HEK293T (cell line): Measurements from ENCODE around the gene LYPLA2.

ENCODE experiments used
- CTCF ChIA-PET: fragments of 350-600 bp; formaldehyde crosslinking; extraction: SDS; loops from one replicate; lab custom pipeline; 2021; ENCODE audit warnings: antibody characterized with exemption, inconsistent platforms; lab: Yijun Ruan, JAX
- POLR2A ChIA-PET: fragments of 350-600 bp; formaldehyde crosslinking; extraction: SDS; loops from one replicate; lab custom pipeline; 2020; ENCODE audit warnings: antibody characterized with exemption, inconsistent platforms; lab: Yijun Ruan, JAX
- DNase-seq: peaks from one replicate; pipeline ENCODE4 v3.0.0; 2012; ENCODE audit warnings: mixed read lengths; ENCODE audit errors: extremely low spot score
- ARNT ChIP-seq: fragments of 450-650 bp; IDR thresholded peaks from 2 replicates; pipeline ENCODE4 v1.6.1; 2017; ENCODE audit warnings: mild to moderate bottlenecking
- BHLHE40 ChIP-seq: fragments of 450-650 bp; IDR thresholded peaks from 2 replicates; pipeline ENCODE4 v1.6.1; 2016; ENCODE audit warnings: mild to moderate bottlenecking, moderate library complexity, borderline replicate concordance
- CTBP1 ChIP-seq: fragments of 450-650 bp; IDR thresholded peaks from 2 replicates; pipeline ENCODE4 v1.6.1; 2016; ENCODE audit warnings: borderline replicate concordance
- ELF4 ChIP-seq: fragments of 450-650 bp; IDR thresholded peaks from 2 replicates; pipeline ENCODE4 v1.6.1; 2017; ENCODE audit warnings: antibody characterized with exemption
- FOXA1 ChIP-seq: fragments of 450-650 bp; IDR thresholded peaks from 2 replicates; pipeline ENCODE4 v1.6.1; 2016; ENCODE audit warnings: mild to moderate bottlenecking
- FOXK2 ChIP-seq: fragments of 450-650 bp; IDR thresholded peaks from 2 replicates; pipeline ENCODE4 v1.6.1; 2016; ENCODE audit warnings: mild to moderate bottlenecking
- FOXM1 ChIP-seq: fragments of 450-650 bp; IDR thresholded peaks from 2 replicates; pipeline ENCODE4 v1.6.1; 2017; ENCODE audit warnings: mild to moderate bottlenecking, borderline replicate concordance
- HDGF ChIP-seq: fragments of 450-650 bp; IDR thresholded peaks from 2 replicates; pipeline ENCODE4 v1.6.1; 2017; ENCODE audit warnings: antibody characterized with exemption, borderline replicate concordance
- L3MBTL2 ChIP-seq: fragments of 450-650 bp; conservative IDR thresholded peaks from 2 replicates; pipeline ENCODE4 v1.6.1; 2016; ENCODE audit warnings: mild to moderate bottlenecking
- LEF1 ChIP-seq: fragments of 450-650 bp; IDR thresholded peaks from 2 replicates; pipeline ENCODE4 v1.6.1; 2017; ENCODE audit warnings: mild to moderate bottlenecking, borderline replicate concordance
- NFRKB ChIP-seq: fragments of 450-650 bp; IDR thresholded peaks from 2 replicates; pipeline ENCODE4 v1.6.1; 2016; ENCODE audit warnings: mild to moderate bottlenecking, moderate library complexity
- PKNOX1 ChIP-seq: fragments of 450-650 bp; IDR thresholded peaks from 2 replicates; pipeline ENCODE4 v1.6.1; 2016
- SP1 ChIP-seq: fragments of 450-650 bp; IDR thresholded peaks from 2 replicates; pipeline ENCODE4 v1.6.1; 2017
- SUZ12 ChIP-seq: fragments of 450-650 bp; IDR thresholded peaks from 2 replicates; pipeline ENCODE4 v1.6.1; 2016; ENCODE audit warnings: mild to moderate bottlenecking
- TARDBP ChIP-seq: fragments of 450-650 bp; IDR thresholded peaks from 2 replicates; pipeline ENCODE4 v1.6.1; 2016
- ZNF384 ChIP-seq: fragments of 450-650 bp; IDR thresholded peaks from 2 replicates; pipeline ENCODE4 v1.6.1; 2016

The LYPLA2 gene

GRCh38 chr1:23790696-23791515 lies at the start of gene LYPLA2:
TSS of gene LYPLA2 (plus strand) at chr1:23791145. CDS start at chr1:23792683, 1,538 bp downstream.
- TF ChIP-seq TARDBP: no peak
- TF ChIP-seq ARNT: no peak
- TF ChIP-seq ZNF384: no peak
- peak; percentile 92 for TF ChIP-seq ELF4
- no peak for TF ChIP-seq NFRKB
- no peak for TF ChIP-seq CTBP1
- no peak for TF ChIP-seq L3MBTL2
- no peak for TF ChIP-seq FOXA1
- no peak for TF ChIP-seq HDGF
- no peak for TF ChIP-seq LEF1
- peak; percentile 88 for TF ChIP-seq PKNOX1
- no peak for TF ChIP-seq SP1
- TF ChIP-seq SUZ12: no peak
- TF ChIP-seq FOXK2: no peak
- no peak for TF ChIP-seq BHLHE40
- TF ChIP-seq FOXM1: no peak
- CTCF ChIA-PET: interaction anchor here (0.6 to 1.4 kb wide), 3 partner anchors 12 to 120 kb away, joined by 3 to 5 read pairs (median 3); no protein-coding TSS in a partner anchor
- peak; percentile 89 for DNase-seq
- POLR2A ChIA-PET: interaction anchor here (1.0 to 5.9 kb wide), 4 partner anchors 8 to 36 kb away, joined by 3 to 42 read pairs (median 4); partner anchors contain the start of gene PITHD1

DNA sequence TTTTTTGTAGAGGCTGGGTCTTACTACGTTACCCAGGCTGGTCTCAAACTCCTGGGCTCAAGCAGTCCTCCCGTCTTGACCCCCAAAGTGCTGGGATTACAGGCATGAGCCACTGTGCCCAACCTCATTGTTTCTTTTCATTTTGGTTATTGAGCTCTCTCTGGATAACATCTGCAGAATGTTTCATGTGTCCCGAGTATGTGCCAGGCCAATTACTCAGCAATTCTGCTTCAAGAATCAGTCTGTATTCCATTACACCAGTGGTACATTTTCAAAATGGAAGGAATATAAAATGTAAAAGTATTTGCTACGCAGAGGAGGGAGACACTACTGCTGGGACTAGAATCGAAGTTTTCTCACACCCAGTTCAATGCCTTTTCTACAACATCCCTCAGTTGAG lies 49.3 kb upstream of the LYPLA2 start:
- TF ChIP-seq ARNT (no peak), SP1 (no peak), SUZ12 (no peak), FOXM1 (no peak), ZNF384 (no peak), PKNOX1 (no peak)
- ChIA-PET POLR2A (no interaction called here), CTCF (no interaction called here)
- DNase-seq: no peak

DNA sequence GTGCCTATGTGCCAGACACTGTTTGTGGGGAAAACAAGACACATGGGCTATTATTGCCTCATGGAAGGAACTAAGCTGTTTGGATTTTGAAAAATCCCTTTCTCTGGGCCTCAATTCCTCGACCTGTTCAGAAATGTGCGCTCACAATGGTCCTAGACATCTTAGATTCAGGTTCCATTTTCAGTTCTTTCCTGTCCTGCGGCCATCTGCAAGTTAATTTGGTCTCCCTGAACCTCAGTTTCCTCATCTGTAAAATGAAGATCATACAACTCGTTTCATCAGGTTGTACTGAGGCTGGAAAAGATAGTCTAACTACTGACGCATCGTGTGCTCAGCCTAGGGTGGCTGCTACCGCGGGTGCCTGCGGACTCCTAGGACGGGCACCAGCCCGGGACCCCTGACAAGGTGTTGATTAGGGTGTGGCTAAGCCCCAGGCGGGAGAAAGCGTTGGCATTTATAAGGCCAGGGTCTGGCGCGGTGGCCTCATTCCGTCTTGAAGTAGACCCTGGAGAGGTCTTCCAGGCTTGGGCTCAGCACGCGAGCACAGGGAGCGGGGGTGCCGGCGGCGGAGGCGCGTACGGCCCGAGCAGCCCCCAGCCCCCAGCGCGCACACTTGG lies 48.2 kb upstream of the LYPLA2 start:
- ChIA-PET POLR2A (interaction anchor here (0.6 to 2.6 kb wide), 14 partner anchors 8 to 428 kb away, joined by 3 to 21 read pairs (median 3); partner anchors contain the start of gene RPL11), CTCF (interaction anchor here (0.5 kb wide), 1 partner anchor 469 kb away, joined by 3 read pairs; no protein-coding TSS in a partner anchor)
- no peak for TF ChIP-seq FOXM1
- TF ChIP-seq PKNOX1: no peak
- no peak for TF ChIP-seq SP1
- no peak for TF ChIP-seq LEF1
- TF ChIP-seq HDGF: no peak
- no peak for TF ChIP-seq CTBP1
- no peak for DNase-seq

DNA sequence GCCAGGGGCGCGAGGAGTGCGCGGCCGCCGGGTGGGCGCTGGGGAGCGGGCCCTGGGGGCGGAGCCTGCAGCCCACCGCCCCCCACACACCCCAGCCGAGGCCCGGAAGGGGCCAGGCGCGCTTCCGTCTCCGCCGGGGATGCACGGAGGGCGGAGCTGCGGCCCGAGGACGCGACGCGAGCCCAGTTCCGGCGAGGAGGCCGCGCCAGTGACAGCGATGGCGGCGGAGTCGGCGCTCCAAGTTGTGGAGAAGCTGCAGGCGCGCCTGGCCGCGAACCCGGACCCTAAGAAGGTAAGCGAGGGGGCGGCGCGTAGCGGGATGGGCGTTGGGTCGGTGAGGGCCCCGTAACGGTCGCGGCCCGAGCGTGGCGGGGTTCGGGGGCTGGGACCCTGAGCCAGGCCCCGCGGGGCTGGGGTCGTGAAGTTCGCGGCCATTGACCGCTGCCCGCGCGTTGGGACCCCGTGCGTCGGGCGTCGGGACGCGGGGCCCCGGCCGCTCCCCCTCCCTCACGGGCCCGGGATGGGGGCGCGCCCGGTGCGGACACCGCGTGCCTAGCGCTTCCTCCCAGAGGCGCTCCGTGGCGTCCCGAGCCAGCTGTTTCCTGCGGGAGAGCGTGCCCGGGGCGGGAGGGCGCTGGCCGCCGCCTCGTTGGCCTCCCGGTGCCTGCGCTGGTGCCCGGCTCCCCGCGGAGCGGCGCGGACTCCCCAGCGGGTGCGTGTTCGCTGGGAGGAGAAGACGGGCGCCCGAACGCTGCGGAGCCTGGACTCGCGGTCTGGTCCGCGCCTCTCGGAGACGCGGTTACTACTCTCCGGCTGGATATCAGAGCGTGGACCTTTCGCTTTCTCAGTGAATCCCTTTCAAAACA lies 47.4 kb upstream of the LYPLA2 start, which contains the start of gene ELOA:
Gene ELOA (plus strand): TSS at position 185 of the 866 bp plus-strand sequence. CDS start 33 bp downstream, at position 218.
- CTCF ChIA-PET: no interaction called here
- POLR2A ChIA-PET: interaction anchor here (0.6 to 2.6 kb wide), 18 partner anchors 9 to 407 kb away, joined by 3 to 21 read pairs (median 3); partner anchors contain the start of genes PITHD1 and RPL11
- peak; percentile 80 for DNase-seq
- TF ChIP-seq LEF1: peak; percentile 57; the same call in 1 of the 2 replicates
- peak; percentile 10; the same call in 1 of the 2 replicates for TF ChIP-seq CTBP1
- no peak for TF ChIP-seq FOXA1
- TF ChIP-seq FOXM1: peak; percentile 71; the same call in 1 of the 2 replicates
- no peak for TF ChIP-seq L3MBTL2
- TF ChIP-seq TARDBP: no peak
- peak; percentile 32; the same call in 1 of the 2 replicates for TF ChIP-seq ELF4

- TF ChIP-seq PKNOX1 (no peak), FOXM1 (no peak), ZNF384 (no peak), HDGF (no peak)
- ChIA-PET CTCF (interaction anchor here (0.6 to 0.7 kb wide), 6 partner anchors 53 to 874 kb away, joined by 3 to 5 read pairs (median 4); no protein-coding TSS in a partner anchor), POLR2A (interaction anchor here (1.2 to 1.8 kb wide), 2 partner anchors 33 to 186 kb away, joined by 4 read pairs; partner anchors contain the start of gene PITHD1)
- peak; percentile 59 for DNase-seq
These were observed 45.4 kb upstream of the LYPLA2 start for GRCh38 chr1:23745515-23745914.
